BE2C (cell line): Measurements from ENCODE around the gene TP53I13.

Experiments
- DNase-seq: peaks from one replicate; pipeline ENCODE4 v3.0.0-alpha.2; 2020
- H3K27me3 ChIP-seq: fragments of 250-450 bp; sonication (Bioruptor Pico); 2 replicates; pipeline ENCODE4 v1.5.1; 2020; ENCODE audit warnings: mild to moderate bottlenecking
- H3K36me3 ChIP-seq: fragments of 250-450 bp; sonication (Bioruptor Pico); 2 replicates; pipeline ENCODE4 v1.5.1; 2020; ENCODE audit warnings: mild to moderate bottlenecking
- H3K4me1 ChIP-seq: fragments of 250-450 bp; sonication (Bioruptor Pico); 2 replicates; pipeline ENCODE4 v1.5.1; 2020
- H3K4me3 ChIP-seq: 2 replicates; pipeline ENCODE4 v1.5.1; 2011; ENCODE audit warnings: low read depth, low read length
- H3K9me3 ChIP-seq: fragments of 250-450 bp; sonication (Bioruptor Pico); 2 replicates; pipeline ENCODE4 v1.5.1; 2020
- CTCF ChIP-seq: IDR thresholded peaks from 2 replicates; pipeline ENCODE4 v1.5.1; 2012; ENCODE audit warnings: mild to moderate bottlenecking, low read depth, low read length

TP53I13 gene

GRCh38 chr17:29607557-29608195 lies 39.2 kb downstream of the TP53I13 start:
- Histone ChIP-seq H3K9me3 (no peaks in the 10 kb centered on the region), H3K4me1 (no peaks in the 10 kb centered on the region), H3K27me3 (no peaks in the 10 kb centered on the region), H3K4me3 (no peak overlapping the region), H3K36me3 (peaks cover under 1% of the 10 kb centered on the region)
- no peak for DNase-seq
- no peak for TF ChIP-seq CTCF

GRCh38 chr17:29608986-29609385 lies 40.5 kb downstream of the TP53I13 start:
- Histone ChIP-seq H3K9me3 (no peaks in the 10 kb centered on the region), H3K27me3 (no peaks in the 10 kb centered on the region), H3K36me3 (peaks cover 10% of the 10 kb centered on the region), H3K4me3 (no peak overlapping the region), H3K4me1 (no peaks in the 10 kb centered on the region)
- no peak for DNase-seq
- TF ChIP-seq CTCF, result no peak

GRCh38 chr17:29610395-29610794 lies 41.9 kb downstream of the TP53I13 start:
- Histone ChIP-seq H3K4me1 (no peaks in the 10 kb centered on the region), H3K36me3 (peaks cover 13% of the 10 kb centered on the region)
- TF ChIP-seq CTCF, result no peak

GRCh38 chr17:29611351-29612093 lies 43.0 kb downstream of the TP53I13 start:
- no peaks in the 10 kb centered on the region for H3K9me3 ChIP-seq
- H3K36me3 ChIP-seq, result peaks cover 13% of the 10 kb centered on the region
- H3K4me3 ChIP-seq, result no peak overlapping the region
- no peaks in the 10 kb centered on the region for H3K27me3 ChIP-seq
- H3K4me1 ChIP-seq, result no peaks in the 10 kb centered on the region
- no peak for DNase-seq
- no peak for TF ChIP-seq CTCF

More at GRCh38 chr17:29610395-29610794, 41.9 kb downstream of the TP53I13 start:
- Histone ChIP-seq H3K27me3 (no peaks in the 10 kb centered on the region), H3K4me3 (no peak overlapping the region), H3K9me3 (no peaks in the 10 kb centered on the region)
- DNase-seq, result no peak

DNA sequence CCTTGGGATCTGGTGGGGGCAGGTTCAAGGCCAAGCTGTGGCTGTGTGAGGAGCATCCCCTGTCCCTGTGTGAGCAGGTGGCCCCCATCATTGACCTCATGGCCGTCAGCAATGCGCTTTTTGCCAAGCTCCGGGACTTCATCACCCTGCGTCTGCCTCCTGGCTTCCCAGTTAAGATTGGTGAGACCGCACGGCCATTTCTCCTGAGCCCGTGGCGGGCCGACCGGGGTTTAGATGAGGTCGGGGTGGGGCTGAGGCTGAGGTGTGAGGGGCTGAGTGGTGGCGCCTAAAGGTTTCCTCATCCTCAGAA lies 43.5 kb downstream of the TP53I13 start:
- no peak for TF ChIP-seq CTCF
- H3K27me3 ChIP-seq, result no peaks in the 10 kb centered on the region
- H3K9me3 ChIP-seq, result no peaks in the 10 kb centered on the region
- H3K4me3 ChIP-seq, result no peak overlapping the region
- DNase-seq, result no peak
- H3K4me1 ChIP-seq, result no peaks in the 10 kb centered on the region
- H3K36me3 ChIP-seq, result peaks cover 13% of the 10 kb centered on the region
